ENCODE measurements around the gene NPAT. TPM values are rescaled to one million over a fixed set of nuclear protein-coding genes. Genes with fewer than 3 reads are reported as not detected.

Gene NPAT
- total and polyA plus RNA-seq, 2 of the 13 experiments (the other 11 are each of a cell fraction or from before 2014, with no cell fraction given) = 4.4 to 11.2 TPM

DNA sequence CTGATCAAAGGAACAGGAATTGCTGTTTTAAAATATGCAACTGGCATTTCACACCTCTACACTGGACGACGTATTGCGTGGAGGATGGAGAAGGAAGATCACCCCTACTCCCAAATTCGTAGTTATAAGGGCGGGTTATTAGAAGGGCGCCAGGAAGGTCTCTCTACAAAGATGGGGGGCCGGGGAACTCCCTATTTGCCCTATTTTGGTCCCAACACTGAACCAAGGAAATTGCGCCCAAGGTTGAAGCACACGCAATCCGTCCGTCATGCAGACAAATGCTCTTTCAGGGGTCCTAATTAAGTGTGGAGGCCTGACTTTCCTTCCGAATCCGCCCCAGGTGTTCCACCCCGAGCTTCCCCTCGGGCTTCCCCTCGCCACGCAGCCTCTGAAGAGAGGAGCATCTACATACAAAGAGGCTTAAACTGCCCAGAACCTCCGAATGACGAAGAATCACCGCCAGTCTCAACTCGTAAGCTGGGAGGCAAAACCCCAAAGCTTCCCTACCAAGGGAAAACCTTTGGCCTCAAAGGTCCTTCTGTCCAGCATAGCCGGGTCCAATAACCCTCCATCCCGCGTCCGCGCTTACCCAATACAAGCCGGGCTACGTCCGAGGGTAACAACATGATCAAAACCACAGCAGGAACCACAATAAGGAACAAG is 396 bp downstream of the NPAT start (continued):
- 0 out of 2 replicates have a peak, but pooled peaks have one; percentile 26 for TF ChIP-seq AKAP8 (CRISPR knock-in tag; IDR thresholded peaks at IDR 0.05)
- TF ChIP-seq, protein P1, sequence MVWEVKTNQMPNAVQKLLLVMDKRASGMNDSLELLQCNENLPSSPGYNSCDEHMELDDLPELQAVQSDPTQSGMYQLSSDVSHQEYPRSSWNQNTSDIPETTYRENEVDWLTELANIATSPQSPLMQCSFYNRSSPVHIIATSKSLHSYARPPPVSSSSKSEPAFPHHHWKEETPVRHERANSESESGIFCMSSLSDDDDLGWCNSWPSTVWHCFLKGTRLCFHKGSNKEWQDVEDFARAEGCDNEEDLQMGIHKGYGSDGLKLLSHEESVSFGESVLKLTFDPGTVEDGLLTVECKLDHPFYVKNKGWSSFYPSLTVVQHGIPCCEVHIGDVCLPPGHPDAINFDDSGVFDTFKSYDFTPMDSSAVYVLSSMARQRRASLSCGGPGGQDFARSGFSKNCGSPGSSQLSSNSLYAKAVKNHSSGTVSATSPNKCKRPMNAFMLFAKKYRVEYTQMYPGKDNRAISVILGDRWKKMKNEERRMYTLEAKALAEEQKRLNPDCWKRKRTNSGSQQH (CRISPR knock-in tag; IDR thresholded peaks at IDR 0.05; ENCODE audit: low read depth) = no peak
- TF ChIP-seq, protein P2, sequence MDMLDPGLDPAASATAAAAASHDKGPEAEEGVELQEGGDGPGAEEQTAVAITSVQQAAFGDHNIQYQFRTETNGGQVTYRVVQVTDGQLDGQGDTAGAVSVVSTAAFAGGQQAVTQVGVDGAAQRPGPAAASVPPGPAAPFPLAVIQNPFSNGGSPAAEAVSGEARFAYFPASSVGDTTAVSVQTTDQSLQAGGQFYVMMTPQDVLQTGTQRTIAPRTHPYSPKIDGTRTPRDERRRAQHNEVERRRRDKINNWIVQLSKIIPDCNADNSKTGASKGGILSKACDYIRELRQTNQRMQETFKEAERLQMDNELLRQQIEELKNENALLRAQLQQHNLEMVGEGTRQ (IDR thresholded peaks at IDR 0.05; ENCODE audit: low read depth, low read length) = no peak
- TF ChIP-seq, protein P2 (CRISPR knock-in tag; IDR thresholded peaks at IDR 0.05; ENCODE audit: borderline replicate concordance) = no peak
- peak; percentile 16; the same call in 1 of the 2 replicates for TF ChIP-seq BCL6 (CRISPR knock-in tag; IDR thresholded peaks at IDR 0.05)
- TF ChIP-seq ZNF703 (CRISPR knock-in tag; IDR thresholded peaks at IDR 0.05; ENCODE audit: borderline replicate concordance) = no peak
- no peak for TF ChIP-seq ZNF138 (CRISPR knock-in tag; IDR thresholded peaks at IDR 0.05; ENCODE audit: low read depth)
- no peak for TF ChIP-seq SAFB2 (CRISPR knock-in tag; IDR thresholded peaks at IDR 0.05; ENCODE audit: borderline replicate concordance, low read depth)
- TF ChIP-seq RXRA (CRISPR knock-in tag; IDR thresholded peaks at IDR 0.05) = no peak
- TF ChIP-seq, protein P3, sequence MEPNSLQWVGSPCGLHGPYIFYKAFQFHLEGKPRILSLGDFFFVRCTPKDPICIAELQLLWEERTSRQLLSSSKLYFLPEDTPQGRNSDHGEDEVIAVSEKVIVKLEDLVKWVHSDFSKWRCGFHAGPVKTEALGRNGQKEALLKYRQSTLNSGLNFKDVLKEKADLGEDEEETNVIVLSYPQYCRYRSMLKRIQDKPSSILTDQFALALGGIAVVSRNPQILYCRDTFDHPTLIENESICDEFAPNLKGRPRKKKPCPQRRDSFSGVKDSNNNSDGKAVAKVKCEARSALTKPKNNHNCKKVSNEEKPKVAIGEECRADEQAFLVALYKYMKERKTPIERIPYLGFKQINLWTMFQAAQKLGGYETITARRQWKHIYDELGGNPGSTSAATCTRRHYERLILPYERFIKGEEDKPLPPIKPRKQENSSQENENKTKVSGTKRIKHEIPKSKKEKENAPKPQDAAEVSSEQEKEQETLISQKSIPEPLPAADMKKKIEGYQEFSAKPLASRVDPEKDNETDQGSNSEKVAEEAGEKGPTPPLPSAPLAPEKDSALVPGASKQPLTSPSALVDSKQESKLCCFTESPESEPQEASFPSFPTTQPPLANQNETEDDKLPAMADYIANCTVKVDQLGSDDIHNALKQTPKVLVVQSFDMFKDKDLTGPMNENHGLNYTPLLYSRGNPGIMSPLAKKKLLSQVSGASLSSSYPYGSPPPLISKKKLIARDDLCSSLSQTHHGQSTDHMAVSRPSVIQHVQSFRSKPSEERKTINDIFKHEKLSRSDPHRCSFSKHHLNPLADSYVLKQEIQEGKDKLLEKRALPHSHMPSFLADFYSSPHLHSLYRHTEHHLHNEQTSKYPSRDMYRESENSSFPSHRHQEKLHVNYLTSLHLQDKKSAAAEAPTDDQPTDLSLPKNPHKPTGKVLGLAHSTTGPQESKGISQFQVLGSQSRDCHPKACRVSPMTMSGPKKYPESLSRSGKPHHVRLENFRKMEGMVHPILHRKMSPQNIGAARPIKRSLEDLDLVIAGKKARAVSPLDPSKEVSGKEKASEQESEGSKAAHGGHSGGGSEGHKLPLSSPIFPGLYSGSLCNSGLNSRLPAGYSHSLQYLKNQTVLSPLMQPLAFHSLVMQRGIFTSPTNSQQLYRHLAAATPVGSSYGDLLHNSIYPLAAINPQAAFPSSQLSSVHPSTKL (CRISPR knock-in tag; IDR thresholded peaks at IDR 0.05) = no peak
- no peak for TF ChIP-seq MED13 (CRISPR knock-in tag; IDR thresholded peaks at IDR 0.05)
- no peak for TF ChIP-seq KLF11 (CRISPR knock-in tag; IDR thresholded peaks at IDR 0.05)
- TF ChIP-seq HOXA9 (CRISPR knock-in tag; IDR thresholded peaks at IDR 0.05; ENCODE audit: borderline replicate concordance) = no peak
- TF ChIP-seq, protein P4, sequence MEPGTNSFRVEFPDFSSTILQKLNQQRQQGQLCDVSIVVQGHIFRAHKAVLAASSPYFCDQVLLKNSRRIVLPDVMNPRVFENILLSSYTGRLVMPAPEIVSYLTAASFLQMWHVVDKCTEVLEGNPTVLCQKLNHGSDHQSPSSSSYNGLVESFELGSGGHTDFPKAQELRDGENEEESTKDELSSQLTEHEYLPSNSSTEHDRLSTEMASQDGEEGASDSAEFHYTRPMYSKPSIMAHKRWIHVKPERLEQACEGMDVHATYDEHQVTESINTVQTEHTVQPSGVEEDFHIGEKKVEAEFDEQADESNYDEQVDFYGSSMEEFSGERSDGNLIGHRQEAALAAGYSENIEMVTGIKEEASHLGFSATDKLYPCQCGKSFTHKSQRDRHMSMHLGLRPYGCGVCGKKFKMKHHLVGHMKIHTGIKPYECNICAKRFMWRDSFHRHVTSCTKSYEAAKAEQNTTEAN (CRISPR knock-in tag; conservative IDR thresholded peaks at IDR 0.05) = no peak
- TF ChIP-seq ZNF207 (IDR thresholded peaks at IDR 0.05; ENCODE audit: borderline replicate concordance) = no peak
- TF ChIP-seq MIER2 (CRISPR knock-in tag; IDR thresholded peaks at IDR 0.05) = no peak
- TF ChIP-seq ZNF460 (CRISPR knock-in tag; IDR thresholded peaks at IDR 0.05; ENCODE audit: borderline replicate concordance) = no peak
- no peak for TF ChIP-seq ZNF446 (CRISPR knock-in tag; IDR thresholded peaks at IDR 0.05)
- peak; percentile 48; the same call in 1 of the 2 replicates for TF ChIP-seq ZNF274 (CRISPR knock-in tag; IDR thresholded peaks at IDR 0.05)
- TF ChIP-seq TSC22D2 (CRISPR knock-in tag; IDR thresholded peaks at IDR 0.05; ENCODE audit: borderline replicate concordance) = no peak
- no peak for TF ChIP-seq GABPB1 (CRISPR knock-in tag; IDR thresholded peaks at IDR 0.05)
- TF ChIP-seq NFRKB (IDR thresholded peaks at IDR 0.05) = no peak
- TF ChIP-seq ZNF296 (CRISPR knock-in tag; conservative IDR thresholded peaks at IDR 0.05) = no peak; the same call in 1 of the 2 replicates

Measured in HepG2 (cell line).